Putamen (tissue), 1 donor: ENCODE data around the gene GIMD1.

Source experiments
- DNase-seq: peaks from one replicate; pipeline ENCODE4 v3.0.0-alpha.2; 2016; ENCODE audit warnings: low spot score

The GIMD1 gene

DNA sequence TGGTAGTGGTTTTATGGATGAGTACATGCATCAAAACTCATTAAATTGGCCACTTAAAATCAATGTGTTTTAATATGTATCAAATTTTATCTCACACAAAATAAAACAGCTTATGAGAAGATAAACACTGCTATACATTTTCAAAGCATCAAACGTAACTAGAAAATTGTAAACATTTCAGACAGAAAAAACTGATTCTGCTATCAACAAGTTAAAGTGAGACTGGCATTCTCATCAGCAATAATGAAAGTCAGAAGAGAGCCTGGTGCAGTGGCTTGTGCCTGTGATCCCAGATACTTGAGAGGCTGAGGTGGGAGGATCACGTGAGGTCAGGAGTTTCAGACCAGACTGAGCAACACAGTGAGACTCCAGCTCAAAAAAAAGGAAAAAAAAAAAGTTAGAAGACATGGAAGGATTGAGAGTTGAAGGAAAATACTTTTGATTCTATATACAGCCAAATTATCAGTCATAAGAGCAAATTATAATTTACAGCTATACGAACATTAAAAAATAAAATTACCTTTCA, 55.5 kb downstream of the GIMD1 start:
- DNase-seq = no peak

- DNase-seq = no peak
Measured at GRCh38 chr4:106312377-106312776, 56.2 kb downstream of the GIMD1 start.
